NT2/D1 (cell line): Measurements from ENCODE around the gene KNTC1.
A peak's percentile ranks its signal among the peaks of the same experiment; 100 is the strongest.

Experiments used
- YY1 ChIP-seq: IDR thresholded peaks from 2 replicates; pipeline ENCODE4 v1.6.1; 2011; ENCODE audit not compliant: insufficient read length, insufficient read depth
- ZNF274 ChIP-seq: IDR thresholded peaks from 2 replicates; pipeline ENCODE4 v1.6.1; 2011; ENCODE audit warnings: mild to moderate bottlenecking, low read depth, low read length

- TF ChIP-seq ZNF274: no peak
- TF ChIP-seq YY1: peak; percentile 96
Observed at GRCh38 chr12:122526683-122527477, at the start of gene KNTC1, which contains the start of gene RSRC2.
